ENCODE measurements around the gene TM4SF18. TPM values are rescaled to one million over a fixed set of nuclear protein-coding genes. Genes with fewer than 3 reads are reported as not detected.

The TM4SF18 gene
- total RNA-seq, 1 experiment from 2014 or later = not detected

DNA sequence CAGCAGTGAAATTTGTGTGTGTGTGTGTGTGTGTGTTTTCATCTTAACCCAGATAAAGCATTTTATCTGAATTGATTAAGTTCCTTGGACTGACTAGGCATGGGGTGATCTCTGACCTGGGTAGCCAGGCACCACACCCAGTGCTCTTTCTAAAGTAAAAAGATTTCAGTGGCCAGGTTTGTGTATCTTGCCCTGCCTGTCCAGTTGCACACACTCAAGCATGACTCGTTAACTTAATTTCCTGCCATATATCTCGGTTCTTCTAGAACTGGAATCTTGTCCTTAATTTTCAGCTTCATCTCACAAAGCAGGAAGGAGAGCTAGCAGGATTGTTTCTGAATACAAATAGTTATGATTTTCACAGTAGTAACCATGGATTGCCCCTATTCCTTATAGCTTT lies 17.0 kb downstream of the TM4SF18 start:
- intact Hi-C loops (cut with micrococcal nuclease) = no loop called here
- H3K9me3 Mint-ChIP-seq (ENCODE audit: unreplicated experiment) = no peaks in the 10 kb centered on the region
- no peaks in the 10 kb centered on the region for H3K4me1 Mint-ChIP-seq (ENCODE audit: insufficient read depth, unreplicated experiment)
- no peak overlapping the region for H3K27ac Mint-ChIP-seq (ENCODE audit: low read depth, unreplicated experiment)
- no peak for DNase-seq (ENCODE audit: unreplicated experiment)
- no peaks in the 10 kb centered on the region for H3K36me3 Mint-ChIP-seq (ENCODE audit: insufficient read depth, unreplicated experiment)
- CTCF ChIA-PET = interaction anchor here (0.6 to 1.2 kb wide), 2 partner anchors 16 to 359 kb away, joined by 3 to 4 read pairs; no protein-coding TSS in a partner anchor
- no TSS peak for BruUV-seq (replicated peaks)
- H3K27me3 Mint-ChIP-seq (ENCODE audit: insufficient read depth, unreplicated experiment) = no peaks in the 10 kb centered on the region
- TF ChIP-seq, protein P1, sequence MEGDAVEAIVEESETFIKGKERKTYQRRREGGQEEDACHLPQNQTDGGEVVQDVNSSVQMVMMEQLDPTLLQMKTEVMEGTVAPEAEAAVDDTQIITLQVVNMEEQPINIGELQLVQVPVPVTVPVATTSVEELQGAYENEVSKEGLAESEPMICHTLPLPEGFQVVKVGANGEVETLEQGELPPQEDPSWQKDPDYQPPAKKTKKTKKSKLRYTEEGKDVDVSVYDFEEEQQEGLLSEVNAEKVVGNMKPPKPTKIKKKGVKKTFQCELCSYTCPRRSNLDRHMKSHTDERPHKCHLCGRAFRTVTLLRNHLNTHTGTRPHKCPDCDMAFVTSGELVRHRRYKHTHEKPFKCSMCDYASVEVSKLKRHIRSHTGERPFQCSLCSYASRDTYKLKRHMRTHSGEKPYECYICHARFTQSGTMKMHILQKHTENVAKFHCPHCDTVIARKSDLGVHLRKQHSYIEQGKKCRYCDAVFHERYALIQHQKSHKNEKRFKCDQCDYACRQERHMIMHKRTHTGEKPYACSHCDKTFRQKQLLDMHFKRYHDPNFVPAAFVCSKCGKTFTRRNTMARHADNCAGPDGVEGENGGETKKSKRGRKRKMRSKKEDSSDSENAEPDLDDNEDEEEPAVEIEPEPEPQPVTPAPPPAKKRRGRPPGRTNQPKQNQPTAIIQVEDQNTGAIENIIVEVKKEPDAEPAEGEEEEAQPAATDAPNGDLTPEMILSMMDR (IDR thresholded peaks at IDR 0.05; ENCODE audit: unreplicated experiment) = no peak
- H3K4me3 Mint-ChIP-seq (ENCODE audit: unreplicated experiment) = no peak overlapping the region
- POLR2A ChIA-PET = interaction anchor here (0.8 kb wide), 1 partner anchor 178 kb away, joined by 3 read pairs; no protein-coding TSS in a partner anchor

GRCh38 chr3:149315694-149316093 lies 17.7 kb downstream of the TM4SF18 start:
- Mint-ChIP-seq H3K4me1 (ENCODE audit: insufficient read depth, unreplicated experiment) (peaks cover 4% of the 10 kb centered on the region), H3K27ac (ENCODE audit: low read depth, unreplicated experiment) (no peak overlapping the region), H3K9me3 (ENCODE audit: unreplicated experiment) (no peaks in the 10 kb centered on the region), H3K36me3 (ENCODE audit: insufficient read depth, unreplicated experiment) (no peaks in the 10 kb centered on the region), H3K27me3 (ENCODE audit: insufficient read depth, unreplicated experiment) (no peaks in the 10 kb centered on the region), H3K4me3 (ENCODE audit: unreplicated experiment) (no peak overlapping the region)
- no TSS peak for BruUV-seq (replicated peaks)
- ChIA-PET POLR2A (interaction anchor here (0.8 kb wide), 1 partner anchor 179 kb away, joined by 3 read pairs; no protein-coding TSS in a partner anchor), CTCF (interaction anchor here (1.2 to 1.8 kb wide), 2 partner anchors 15 to 17 kb away, joined by 3 to 4 read pairs; no protein-coding TSS in a partner anchor)
- no peak for DNase-seq (ENCODE audit: unreplicated experiment)
- intact Hi-C loops (cut with micrococcal nuclease) = no loop called here
- TF ChIP-seq, protein P1 (IDR thresholded peaks at IDR 0.05; ENCODE audit: unreplicated experiment) = no peak

- no peak for DNase-seq (ENCODE audit: unreplicated experiment)
- Mint-ChIP-seq H3K4me3 (ENCODE audit: unreplicated experiment) (no peak overlapping the region), H3K4me1 (ENCODE audit: insufficient read depth, unreplicated experiment) (peaks cover 11% of the 10 kb centered on the region)
Measured at GRCh38 chr3:149314807-149315578, 18.4 kb downstream of the TM4SF18 start.

DNA sequence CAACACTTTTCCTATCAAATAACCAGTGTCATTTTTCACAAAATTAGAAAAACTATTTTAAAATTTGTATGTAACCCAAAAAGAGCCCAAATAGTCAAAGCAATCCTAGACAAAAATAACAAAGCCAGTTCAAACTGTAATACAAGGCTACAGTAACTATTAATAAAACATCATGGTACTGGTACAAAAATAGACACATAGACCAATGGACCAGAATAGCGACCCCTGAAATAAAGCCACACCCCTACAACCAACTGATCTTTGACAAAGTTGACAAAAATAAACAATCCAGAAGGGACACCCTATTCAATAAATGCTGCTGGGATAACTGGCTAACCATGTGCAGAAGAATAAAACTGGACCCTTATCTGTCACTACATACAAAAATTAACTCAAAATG lies 19.9 kb downstream of the TM4SF18 start:
- ChIA-PET CTCF (no interaction called here), POLR2A (interaction anchor here (0.7 kb wide), 1 partner anchor 9 kb away, joined by 3 read pairs; no protein-coding TSS in a partner anchor)
- Mint-ChIP-seq H3K27me3 (ENCODE audit: insufficient read depth, unreplicated experiment) (no peaks in the 10 kb centered on the region), H3K9me3 (ENCODE audit: unreplicated experiment) (peaks cover 6% of the 10 kb centered on the region), H3K27ac (ENCODE audit: low read depth, unreplicated experiment) (no peak overlapping the region), H3K4me1 (ENCODE audit: insufficient read depth, unreplicated experiment) (peaks cover 13% of the 10 kb centered on the region), H3K4me3 (ENCODE audit: unreplicated experiment) (no peak overlapping the region), H3K36me3 (ENCODE audit: insufficient read depth, unreplicated experiment) (no peaks in the 10 kb centered on the region)
- TF ChIP-seq, protein P1 (IDR thresholded peaks at IDR 0.05; ENCODE audit: unreplicated experiment) = no peak
- intact Hi-C loops (cut with micrococcal nuclease) = no loop called here
- DNase-seq (ENCODE audit: unreplicated experiment) = no peak
- BruUV-seq (replicated peaks) = no TSS peak

More at GRCh38 chr3:149314807-149315578, 18.4 kb downstream of the TM4SF18 start:
- TF ChIP-seq, protein P1 (IDR thresholded peaks at IDR 0.05; ENCODE audit: unreplicated experiment) = no peak
- BruUV-seq (replicated peaks) = no TSS peak
- Mint-ChIP-seq H3K36me3 (ENCODE audit: insufficient read depth, unreplicated experiment) (no peaks in the 10 kb centered on the region), H3K27me3 (ENCODE audit: insufficient read depth, unreplicated experiment) (no peaks in the 10 kb centered on the region), H3K27ac (ENCODE audit: low read depth, unreplicated experiment) (no peak overlapping the region), H3K9me3 (ENCODE audit: unreplicated experiment) (peaks cover 4% of the 10 kb centered on the region)
- CTCF ChIA-PET = interaction anchor here (1.8 kb wide), 1 partner anchor 15 kb away, joined by 4 read pairs; no protein-coding TSS in a partner anchor
- POLR2A ChIA-PET = no interaction called here
- intact Hi-C loops (cut with micrococcal nuclease) = no loop called here

Data from MCF 10A (cell line).